ENCODE results near the gene MRPL10. TPM values are rescaled to one million over a fixed set of nuclear protein-coding genes. Genes with fewer than 3 reads are reported as not detected.

Gene MRPL10
- total and polyA plus RNA-seq, 2 experiments from 2014 or later, result 50.2 to 74.7 TPM

- no peaks in the 10 kb centered on the region for H3F3A ChIP-seq (replicated peaks; ENCODE audit: low read depth)
Measured at GRCh38 chr17:47807421-47807820, 23.9 kb downstream of the MRPL10 start.

More at GRCh38 chr17:47807421-47807820, 23.9 kb downstream of the MRPL10 start:
- H3K4me3 Mint-ChIP-seq, result no peak overlapping the region
- Histone ChIP-seq H3K27me3 (ENCODE audit: insufficient read depth) (no peaks in the 10 kb centered on the region), H3K36me3 (ENCODE audit: insufficient read depth) (no peaks in the 10 kb centered on the region), H3K27ac (ENCODE audit: low read depth) (no peak overlapping the region), H3K4me2 (no peak overlapping the region), H3K9me2 (ENCODE audit: insufficient read depth) (no peaks in the 10 kb centered on the region), H3K4me1 (ENCODE audit: insufficient read depth) (no peaks in the 10 kb centered on the region), H3K4me3 (no peak overlapping the region), H4K20me1 (replicated peaks; ENCODE audit: insufficient read depth) (no peaks in the 10 kb centered on the region), H3K79me2 (replicated peaks; ENCODE audit: insufficient read depth) (no peaks in the 10 kb centered on the region), H2AFZ (no peak overlapping the region)
- no peak for DNase-seq (ENCODE audit: low spot score)
- peaks cover 5% of the 10 kb centered on the region; the same call in 1 of the 3 replicates for H3K36me3 Mint-ChIP-seq (ENCODE audit: low read depth)
- H3K9me3 Mint-ChIP-seq, result no peaks in the 10 kb centered on the region; the same call in 2 of the 3 replicates
- ATAC-seq, result no peak
- H3K27me3 Mint-ChIP-seq (ENCODE audit: insufficient read depth, low read depth, poor library complexity), result peaks cover 8% of the 10 kb centered on the region
- H3K4me1 Mint-ChIP-seq, result peaks cover 7% of the 10 kb centered on the region; the same call in 2 of the 3 replicates
- H3K27ac Mint-ChIP-seq, result no peak overlapping the region
- no peak for TF ChIP-seq CTCF (conservative IDR thresholded peaks at IDR 0.05; ENCODE audit: low read depth in 2 of 2)
- no peak for TF ChIP-seq EZH2phosphoT487 (IDR thresholded peaks at IDR 0.05; ENCODE audit: unreplicated experiment)
- TF ChIP-seq ZNF114 (CRISPR knock-in tag; IDR thresholded peaks at IDR 0.05), result no peak
- no peak for TF ChIP-seq EZH2 (IDR thresholded peaks at IDR 0.05; ENCODE audit: low read depth, unreplicated experiment)
- TF ChIP-seq ETS1 (IDR thresholded peaks at IDR 0.05), result no peak
- TF ChIP-seq ZNF331 (CRISPR knock-in tag; IDR thresholded peaks at IDR 0.05; ENCODE audit: low read depth), result no peak
- no peak for TF ChIP-seq REST (IDR thresholded peaks at IDR 0.05; ENCODE audit: unreplicated experiment)
- TF ChIP-seq STAT1 (IDR thresholded peaks at IDR 0.05; ENCODE audit: unreplicated experiment), result no peak
- no peak for TF ChIP-seq POLR2AphosphoS5 (IDR thresholded peaks at IDR 0.05; ENCODE audit: low read depth)
- no peak for TF ChIP-seq NANOG (IDR thresholded peaks at IDR 0.05; ENCODE audit: borderline replicate concordance)
- no peak for TF ChIP-seq ZNF462 (CRISPR knock-in tag; IDR thresholded peaks at IDR 0.05)
- no peak for TF ChIP-seq JUNB (IDR thresholded peaks at IDR 0.05; ENCODE audit: unreplicated experiment)

All from GM23338 (cell line).